Measurements from ENCODE around the gene PPIL3. TPM values are rescaled to one million over a fixed set of nuclear protein-coding genes. Genes with fewer than 3 reads are reported as not detected.

The PPIL3 gene
- 50.3 and 57.8 TPM in 2 replicates for total RNA-seq

DNA sequence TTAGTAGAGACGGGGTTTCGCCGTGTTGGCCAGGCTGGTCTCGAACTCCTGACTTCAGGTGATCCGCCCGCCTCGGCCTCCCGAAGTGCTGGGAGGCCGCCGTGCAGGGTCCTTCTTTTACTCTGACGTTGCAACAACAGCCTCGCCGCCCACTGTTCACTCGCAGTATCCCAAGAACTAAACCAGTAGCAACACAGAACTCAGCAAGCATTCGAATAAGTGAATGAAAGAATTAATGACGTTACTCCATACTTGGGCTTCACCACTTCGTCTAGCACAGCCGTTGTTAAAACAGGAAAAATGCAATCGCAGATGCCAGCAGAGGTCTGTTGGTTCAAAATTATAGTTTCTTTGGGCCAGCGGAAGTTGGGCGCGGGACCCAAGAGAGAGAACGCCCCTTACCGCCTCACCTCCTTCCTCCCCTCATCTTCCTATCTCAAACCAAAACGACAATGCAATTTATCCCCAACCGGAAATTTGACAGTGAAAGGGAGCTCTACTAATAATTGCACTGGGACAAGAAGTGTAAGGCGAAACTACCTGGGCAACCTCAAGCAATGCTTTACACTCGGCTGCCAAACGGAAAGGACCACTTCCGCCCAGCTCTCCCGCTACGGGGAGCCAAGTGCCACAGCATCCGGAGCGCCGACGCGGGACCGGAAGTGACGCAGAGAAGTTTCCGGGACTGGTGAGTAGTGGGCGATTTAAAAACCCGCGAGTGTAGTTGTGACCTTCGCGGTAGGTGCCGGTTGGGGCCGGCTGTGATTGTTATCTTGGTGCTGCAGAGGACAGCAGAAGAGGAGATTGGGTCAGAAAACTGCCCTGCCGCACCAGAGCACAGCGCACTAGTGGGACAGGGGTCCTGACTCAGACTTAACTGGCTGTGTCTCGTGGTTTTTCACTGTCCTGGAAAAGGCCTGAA lies at the start of gene PPIL3, which contains the start of gene NIF3L1:
TSS of gene PPIL3 (minus strand) at position 374 of the 922 bp plus-strand sequence. CDS start 1,462 bp downstream, outside the sequence.
TSS of gene NIF3L1 (plus strand) at position 668 of the 922 bp plus-strand sequence. CDS start 2,573 bp downstream, outside the sequence.

DNA sequence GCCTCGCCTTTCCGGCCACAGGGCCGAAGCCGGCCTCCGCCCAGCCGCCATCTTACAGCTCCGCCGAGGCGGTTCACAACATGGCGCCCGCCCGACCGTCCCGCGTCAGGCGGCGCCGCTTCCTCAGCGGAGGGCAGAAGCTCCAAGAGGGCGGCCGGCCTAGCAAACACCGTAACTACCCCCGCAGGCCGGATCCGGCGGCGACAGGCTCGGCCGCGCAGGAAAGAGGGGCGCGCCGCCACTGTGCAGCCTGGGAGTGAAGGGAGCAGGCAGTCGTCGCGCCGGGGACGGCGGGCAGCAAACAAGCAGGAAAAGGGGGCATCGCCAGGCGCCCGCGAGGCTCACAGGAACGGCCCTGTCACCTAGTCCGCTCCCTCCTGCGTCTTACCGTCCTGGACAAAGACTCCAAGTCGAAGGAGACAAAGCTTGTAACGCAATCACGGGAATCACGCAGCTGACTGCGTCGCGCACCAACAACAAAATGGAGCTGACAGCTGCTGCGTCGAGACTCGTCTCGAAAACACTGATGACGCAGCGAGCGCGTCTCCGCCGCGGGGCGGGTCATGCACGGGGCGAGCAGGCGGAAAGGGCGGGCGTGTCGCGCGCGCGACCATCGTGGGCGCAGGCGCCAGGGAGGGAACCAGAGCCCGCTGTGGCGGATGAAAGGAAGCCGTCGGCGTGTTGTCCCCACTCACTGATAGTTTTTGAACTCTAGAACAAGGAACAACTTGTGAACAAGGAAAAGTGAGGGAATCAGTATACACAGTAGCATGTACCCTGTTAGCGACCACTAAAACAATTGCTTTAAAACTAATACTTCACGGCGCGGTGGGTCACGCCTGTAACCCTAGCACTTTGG lies 24.5 kb downstream of the PPIL3 start, which contains the start of gene CLK1:
TSS of gene CLK1 (minus strand) at position 483 of the 859 bp plus-strand sequence. CDS start 2,796 bp downstream, outside the sequence.

Other genes starting within 250 kb of the PPIL3 start
- 2,052 and 2,136 TPM in 2 replicates for gene BZW1, start 77.2 kb downstream of the PPIL3 start, total RNA-seq
- gene CLK1, start 24.4 kb downstream of the PPIL3 start, total RNA-seq, result 75.2 and 93.4 TPM in 2 replicates
- 23.9 and 32.9 TPM in 2 replicates for gene NIF3L1, start 294 bp upstream of the PPIL3 start, total RNA-seq
- gene ORC2, start 74.6 kb upstream of the PPIL3 start, total RNA-seq, result 10.8 and 12.2 TPM in 2 replicates
- 9.1 and 9.5 TPM in 2 replicates for gene HYCC2, start 182.6 kb upstream of the PPIL3 start, total RNA-seq
- 147 and 151 TPM in 2 replicates for gene NDUFB3, start 182.9 kb upstream of the PPIL3 start, total RNA-seq
- gene CFLAR, start 227.1 kb upstream of the PPIL3 start, total RNA-seq, result 85.8 and 90.0 TPM in 2 replicates

Measured in aortic smooth muscle cell (primary cell).